ENCODE results near the gene ARHGAP31.

The ARHGAP31 gene

DNA sequence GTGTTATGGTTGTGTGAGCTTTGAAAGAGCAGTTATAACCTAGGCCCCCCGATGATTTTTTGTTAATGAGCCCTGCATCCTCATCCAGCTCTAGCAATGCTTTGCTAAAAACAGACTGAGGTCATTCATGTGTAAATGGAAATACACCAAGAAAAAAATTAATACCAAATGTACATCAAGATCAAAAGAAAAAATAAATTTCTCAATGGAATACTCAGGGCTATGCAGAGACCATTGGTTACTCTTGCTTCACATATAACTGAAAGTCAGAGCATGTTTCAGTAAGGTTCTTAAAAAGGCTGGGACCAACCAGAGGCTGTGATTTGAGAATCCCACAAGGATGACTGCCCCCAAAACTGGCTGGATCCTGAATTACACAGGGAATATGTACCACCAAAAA is 48.0 kb downstream of the ARHGAP31 start:
- FAIRE-seq = no peak
- TF ChIP-seq, protein P1, sequence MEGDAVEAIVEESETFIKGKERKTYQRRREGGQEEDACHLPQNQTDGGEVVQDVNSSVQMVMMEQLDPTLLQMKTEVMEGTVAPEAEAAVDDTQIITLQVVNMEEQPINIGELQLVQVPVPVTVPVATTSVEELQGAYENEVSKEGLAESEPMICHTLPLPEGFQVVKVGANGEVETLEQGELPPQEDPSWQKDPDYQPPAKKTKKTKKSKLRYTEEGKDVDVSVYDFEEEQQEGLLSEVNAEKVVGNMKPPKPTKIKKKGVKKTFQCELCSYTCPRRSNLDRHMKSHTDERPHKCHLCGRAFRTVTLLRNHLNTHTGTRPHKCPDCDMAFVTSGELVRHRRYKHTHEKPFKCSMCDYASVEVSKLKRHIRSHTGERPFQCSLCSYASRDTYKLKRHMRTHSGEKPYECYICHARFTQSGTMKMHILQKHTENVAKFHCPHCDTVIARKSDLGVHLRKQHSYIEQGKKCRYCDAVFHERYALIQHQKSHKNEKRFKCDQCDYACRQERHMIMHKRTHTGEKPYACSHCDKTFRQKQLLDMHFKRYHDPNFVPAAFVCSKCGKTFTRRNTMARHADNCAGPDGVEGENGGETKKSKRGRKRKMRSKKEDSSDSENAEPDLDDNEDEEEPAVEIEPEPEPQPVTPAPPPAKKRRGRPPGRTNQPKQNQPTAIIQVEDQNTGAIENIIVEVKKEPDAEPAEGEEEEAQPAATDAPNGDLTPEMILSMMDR (IDR thresholded peaks at IDR 0.05; ENCODE audit: insufficient read depth, missing control alignments) = no peak
- DNase-seq (ENCODE audit: insufficient read length, low spot score) = no peak

DNA sequence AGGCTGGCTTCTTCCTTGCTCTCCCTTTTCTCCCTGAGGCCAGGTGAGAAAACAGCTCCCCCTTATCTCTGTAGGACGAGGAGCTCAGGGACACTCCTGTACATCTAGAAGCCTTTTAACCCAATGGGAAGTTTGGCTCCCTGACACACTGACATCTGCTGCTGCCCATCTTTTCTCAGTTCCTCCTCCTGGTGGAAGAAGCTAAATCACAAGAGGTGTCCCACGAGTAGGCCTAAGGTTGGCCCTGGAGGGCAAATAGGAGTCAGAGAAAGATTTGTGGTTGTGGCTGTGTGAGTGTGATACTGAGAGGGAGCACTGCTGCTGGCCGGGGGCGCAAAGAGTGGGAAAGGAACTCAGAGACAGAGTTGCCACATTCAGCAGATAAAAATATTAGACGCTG is 49.5 kb downstream of the ARHGAP31 start:
- no peak for DNase-seq (ENCODE audit: insufficient read length, low spot score)
- no peak for FAIRE-seq
- TF ChIP-seq, protein P1 (IDR thresholded peaks at IDR 0.05; ENCODE audit: insufficient read depth, missing control alignments) = no peak

DNA sequence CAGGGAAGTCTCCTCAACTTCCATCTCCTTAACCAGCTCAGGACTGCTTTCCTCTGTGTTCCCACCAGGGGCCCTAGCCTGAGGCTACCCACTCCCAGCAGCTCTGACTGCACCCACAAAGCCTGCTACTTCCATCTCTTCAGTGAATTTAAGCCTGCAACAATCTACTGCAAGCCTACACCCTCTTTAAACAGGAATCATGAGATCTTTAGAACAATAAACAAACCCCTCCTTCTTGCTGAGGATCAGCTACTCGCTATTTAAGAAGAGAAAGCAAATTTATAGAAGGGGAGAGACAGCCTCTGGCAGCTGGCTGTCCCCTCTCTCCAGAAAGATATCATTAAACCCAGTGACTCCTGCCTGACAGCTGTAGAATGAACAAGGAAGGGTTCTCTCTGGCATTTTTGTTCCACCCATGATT is 51.9 kb downstream of the ARHGAP31 start:
- no peak for DNase-seq (ENCODE audit: insufficient read length, low spot score)
- no peak for FAIRE-seq
- TF ChIP-seq, protein P1 (IDR thresholded peaks at IDR 0.05; ENCODE audit: insufficient read depth, missing control alignments) = no peak

DNA sequence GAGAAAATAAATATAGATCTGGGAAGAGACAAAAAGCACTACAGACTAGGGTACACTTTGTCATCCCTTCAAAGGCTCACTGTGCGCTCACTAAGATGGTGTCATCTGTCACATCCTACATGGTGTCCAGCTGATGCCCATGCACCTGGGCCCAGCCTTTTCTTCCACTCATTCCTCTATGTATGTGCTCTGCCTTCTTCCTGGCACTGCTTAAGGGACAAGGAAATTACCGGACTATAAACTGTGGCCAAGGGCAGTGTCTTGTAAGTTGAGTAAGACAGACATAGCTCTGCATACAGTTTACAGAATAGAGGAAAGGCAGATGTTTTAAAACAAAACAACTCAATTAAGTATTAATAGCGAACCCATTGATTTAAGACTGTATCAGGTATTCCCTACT is 52.9 kb downstream of the ARHGAP31 start:
- FAIRE-seq = no peak
- TF ChIP-seq, protein P1 (IDR thresholded peaks at IDR 0.05; ENCODE audit: insufficient read depth, missing control alignments) = no peak
- DNase-seq (ENCODE audit: insufficient read length, low spot score) = no peak

DNA sequence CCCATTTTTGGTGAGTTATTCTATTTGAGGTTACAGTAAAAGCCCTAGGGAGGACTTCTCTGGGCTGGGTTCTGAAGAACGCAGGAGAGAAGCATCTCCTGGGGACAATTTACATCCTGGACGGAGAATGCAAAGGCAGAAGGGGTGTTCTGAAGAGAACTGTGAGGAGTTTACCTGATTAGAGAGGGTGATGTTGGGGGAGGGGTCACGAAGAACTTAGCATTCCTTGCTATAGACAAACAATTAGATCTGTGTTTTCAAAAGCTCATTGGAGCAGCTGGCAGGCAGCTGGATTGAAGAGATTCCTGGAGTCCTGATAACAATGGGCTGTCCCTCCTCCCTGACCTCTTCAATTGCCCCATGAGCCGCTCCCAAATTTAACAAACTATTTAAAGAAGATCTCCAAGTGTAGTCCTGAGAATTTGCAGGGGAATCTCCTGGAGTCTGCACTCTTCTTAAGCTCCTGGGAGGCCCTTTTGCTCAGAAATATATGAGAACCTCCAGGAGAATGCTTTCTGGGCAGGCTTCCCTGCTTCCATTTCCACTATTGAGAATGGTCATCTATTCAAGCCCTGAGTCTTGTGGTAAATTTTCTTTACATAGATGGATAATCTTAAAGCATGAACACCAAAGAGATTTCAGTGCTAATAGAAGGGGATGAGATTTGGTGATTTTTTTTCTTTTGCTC is 55.3 kb downstream of the ARHGAP31 start:
- TF ChIP-seq, protein P1 (IDR thresholded peaks at IDR 0.05; ENCODE audit: insufficient read depth, missing control alignments) = no peak

DNA sequence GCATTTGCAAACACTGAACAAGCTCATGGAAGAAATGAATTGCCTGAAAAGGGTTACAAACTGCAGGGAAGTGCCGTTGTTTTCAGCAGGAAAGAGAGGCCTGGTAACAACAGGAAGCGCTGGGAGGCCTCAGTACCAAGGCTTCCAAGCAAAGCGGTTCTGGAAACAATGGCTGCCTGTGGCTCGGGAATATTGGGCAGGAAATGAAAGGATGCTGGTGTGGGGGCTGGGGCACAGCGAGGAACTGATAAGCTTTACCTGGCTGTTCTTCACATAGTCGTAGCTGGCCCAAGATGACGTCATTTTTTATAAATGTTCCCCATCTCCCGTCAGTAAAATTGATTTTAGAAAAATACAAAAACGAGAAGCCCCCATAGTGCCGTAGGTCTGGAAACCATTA is 55.9 kb downstream of the ARHGAP31 start:
- FAIRE-seq = no peak

More for the DNA sequence above, 55.3 kb downstream of the ARHGAP31 start:
- DNase-seq (ENCODE audit: insufficient read length, low spot score) (no peak), FAIRE-seq (no peak)

DNA sequence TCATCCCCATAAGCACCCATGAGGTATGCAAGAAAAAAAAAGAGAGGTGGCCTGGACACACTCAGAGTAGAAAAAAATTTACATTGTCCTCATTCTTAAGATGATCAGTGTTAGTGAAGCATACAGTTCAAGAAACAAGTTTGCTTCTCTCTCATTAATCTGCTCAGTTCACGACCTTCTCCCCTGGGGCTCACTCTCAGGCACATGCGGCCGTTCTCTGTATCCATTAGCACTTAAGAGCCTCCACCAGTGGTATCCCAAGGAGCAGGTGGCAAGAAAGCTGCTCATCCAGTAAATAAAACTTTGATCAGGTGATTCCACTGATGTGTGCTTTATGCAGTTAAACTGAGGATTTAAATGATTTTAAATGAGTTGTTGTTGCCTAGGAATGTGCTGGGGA is 57.4 kb downstream of the ARHGAP31 start:
- FAIRE-seq = no peak
- TF ChIP-seq, protein P1 (IDR thresholded peaks at IDR 0.05; ENCODE audit: insufficient read depth, missing control alignments) = no peak
- no peak for DNase-seq (ENCODE audit: insufficient read length, low spot score)

More for the DNA sequence above, 55.9 kb downstream of the ARHGAP31 start:
- no peak for DNase-seq (ENCODE audit: insufficient read length, low spot score)
- TF ChIP-seq, protein P1 (IDR thresholded peaks at IDR 0.05; ENCODE audit: insufficient read depth, missing control alignments) = no peak
